B cell (primary cell): ENCODE data around the gene TRPC3. TPM values are rescaled to one million over a fixed set of nuclear protein-coding genes. Genes with fewer than 3 reads are reported as not detected.

Experiments used
- ATAC-seq: fragments of 200-7000 bp; cut with Tn5 transposase; one replicate; pipeline ENCODE4 v1.10.0; 2021; ENCODE audit warnings: low read depth, mild to moderate bottlenecking, moderate number of reproducible peaks, moderate library complexity
- CTCF ChIA-PET: fragments of 350-600 bp; sonication (Branson Sonifier 250); formaldehyde crosslinking; loops from one replicate; lab custom pipeline; 2021; ENCODE audit warnings: antibody characterized with exemption, inconsistent platforms; lab: Charles Lee
- POLR2A ChIA-PET: fragments of 350-600 bp; sonication (Branson Sonifier 250); formaldehyde crosslinking; loops from one replicate; lab custom pipeline; 2021; ENCODE audit warnings: antibody characterized with exemption; lab: Charles Lee
- DNase-seq: peaks from one replicate; pipeline ENCODE4 v3.0.0; 2013
- H2AFZ ChIP-seq: 2 replicates; pipeline ENCODE4 v1.6.1; 2012; ENCODE audit warnings: mild to moderate bottlenecking, low read depth, low read length; ENCODE audit not compliant: insufficient read depth, poor library complexity, severe bottlenecking
- H3K27ac ChIP-seq, 2 donors: 1 replicate in 1 of 2; 2 replicates in 1 of 2; pipeline ENCODE4 v1.5.1; 2012 to 2013; ENCODE audit warnings: low read length in 2 of 2, mild to moderate bottlenecking in 2 of 2, moderate library complexity in 1 of 2
- H3K27me3 ChIP-seq, 4 experiments: fragments of 200-600 bp in 1 of 4; sonication (generic) in 1 of 4; replicated peaks in 1 of 4; 1 replicate in 2 of 4; 2 replicates in 2 of 4; pipeline versions ENCODE4 v1.6.1 to v1.7.0; 2013 to 2016; ENCODE audit warnings: low read length in 3 of 4, mild to moderate bottlenecking in 2 of 4, mixed read lengths in 1 of 4, moderate library complexity in 1 of 4; ENCODE audit not compliant: insufficient read depth in 4 of 4, control insufficient read depth in 3 of 4; ENCODE audit errors: control extremely low read depth in 1 of 4
- H3K36me3 ChIP-seq, 2 experiments: replicated peaks in 1 of 2; 1 replicate in 1 of 2; 2 replicates in 1 of 2; pipeline versions ENCODE4 v1.6.1 to v1.7.1; 2013; ENCODE audit warnings: low read length in 1 of 2; ENCODE audit not compliant: insufficient read depth in 2 of 2, control insufficient read depth in 1 of 2; ENCODE audit errors: control extremely low read depth in 1 of 2, extremely low read depth in 1 of 2
- H3K4me1 ChIP-seq, 2 donors: fragments of 200-600 bp in 1 of 2; sonication (generic) in 1 of 2; 1 replicate in 1 of 2; 2 replicates in 1 of 2; pipeline versions ENCODE4 v1.5.1 to v1.6.1; 2013 to 2017; ENCODE audit warnings: low read length in 2 of 2; ENCODE audit not compliant: control insufficient read depth in 2 of 2, insufficient read depth in 2 of 2
- H3K4me2 ChIP-seq: replicated peaks from 2 replicates; pipeline ENCODE3; 2012; ENCODE audit warnings: mild to moderate bottlenecking, low read depth, low read length; ENCODE audit not compliant: poor library complexity, severe bottlenecking
- H3K4me3 ChIP-seq, 5 experiments: fragments of 200-600 bp in 1 of 5; sonication (generic) in 1 of 5; 1 replicate in 3 of 5; 2 replicates in 2 of 5; pipeline versions ENCODE4 v1.5.1 to v1.7.0; 2011 to 2016; ENCODE audit warnings: low read length in 4 of 5, mild to moderate bottlenecking in 4 of 5, low read depth in 2 of 5, control low read depth in 1 of 5, moderate library complexity in 1 of 5; ENCODE audit not compliant: insufficient read depth in 1 of 5; ENCODE audit errors: control extremely low read depth in 1 of 5, extremely low read depth in 1 of 5
- H3K79me2 ChIP-seq: fragments of 200-600 bp; sonication (generic); one replicate; pipeline ENCODE4 v1.6.0; 2016; ENCODE audit warnings: low read length; ENCODE audit not compliant: control insufficient read depth, insufficient read depth
- H3K9ac ChIP-seq: fragments of 200-600 bp; sonication (generic); 2 replicates; pipeline ENCODE4 v1.6.1; 2017; ENCODE audit warnings: mild to moderate bottlenecking, low read length, moderate library complexity
- H3K9me3 ChIP-seq, 3 donors: one replicate each; pipeline versions ENCODE4 v1.6.1 to v1.7.1; 2013; ENCODE audit warnings: low read length in 2 of 3; ENCODE audit not compliant: control insufficient read depth in 2 of 3, insufficient read depth in 1 of 3; ENCODE audit errors: control extremely low read depth in 1 of 3
- H4K20me1 ChIP-seq: 2 replicates; pipeline ENCODE4 v1.6.0; 2012; ENCODE audit warnings: mild to moderate bottlenecking, low read length; ENCODE audit not compliant: insufficient read depth, control insufficient read depth, poor library complexity, severe bottlenecking
- H3K27ac Mint-ChIP-seq: one replicate; pipeline ENCODE4 v1.8.0; 2021; ENCODE audit warnings: mixed read lengths
- H3K27me3 Mint-ChIP-seq: one replicate; pipeline ENCODE4 v1.8.0; 2021; ENCODE audit warnings: mixed read lengths
- H3K4me1 Mint-ChIP-seq: one replicate; pipeline ENCODE4 v1.8.0; 2021; ENCODE audit warnings: mixed read lengths
- H3K4me3 Mint-ChIP-seq: one replicate; pipeline ENCODE4 v1.8.0; 2021; ENCODE audit warnings: mixed read lengths
- H3K9me3 Mint-ChIP-seq: one replicate; pipeline ENCODE4 v1.8.0; 2022; ENCODE audit warnings: mixed read lengths; ENCODE audit not compliant: insufficient read depth
- EZH2 ChIP-seq: IDR thresholded peaks from 2 replicates; pipeline ENCODE4 v1.6.1; 2012; ENCODE audit warnings: borderline replicate concordance, low read depth, mild to moderate bottlenecking, moderate library complexity, low read length; ENCODE audit not compliant: insufficient read depth, poor library complexity, severe bottlenecking
- WGBS: methylation state at CpG from one replicate; pipeline ENCODE4 v1.1.5; 2013; ENCODE audit warnings: missing lambda C conversion rate; ENCODE audit not compliant: insufficient coverage; 5-methylcytosine and 5-hydroxymethylcytosine counted together
- intact Hi-C: fragments of 100-400 bp; cut with micrococcal nuclease; formaldehyde crosslinking; loops from one replicate; pipeline ENCODE4 v1.10.0; 2022
- polyA plus RNA-seq: library from polyadenylated mRNA; depleted of rRNA; stranded (reverse); fragments of >200 nt; gene quantifications from 2 replicates; pipeline ENCODE4 v1.2.3, GENCODE V29; 2012
- total RNA-seq, 2 donors: library from RNA; stranded (reverse); fragments of 120-200 nt in 1 of 2; gene quantifications; 1 replicate in 1 of 2; 2 replicates in 1 of 2; pipeline versions ENCODE4 v1.2.3 to v1.2.4, GENCODE V29; 2013 to 2022
- TF ChIP-seq, protein P1 (sequence below): fragments of 200-600 bp; IDR thresholded peaks from one replicate; pipeline ENCODE4 v1.8.0; 2022; ENCODE audit warnings: antibody characterized with exemption, mild to moderate bottlenecking

The TRPC3 gene
- total and polyA plus RNA-seq, 2 donors (not counting 1 experiment from before 2014, with no cell fraction given) = not detected

DNA sequence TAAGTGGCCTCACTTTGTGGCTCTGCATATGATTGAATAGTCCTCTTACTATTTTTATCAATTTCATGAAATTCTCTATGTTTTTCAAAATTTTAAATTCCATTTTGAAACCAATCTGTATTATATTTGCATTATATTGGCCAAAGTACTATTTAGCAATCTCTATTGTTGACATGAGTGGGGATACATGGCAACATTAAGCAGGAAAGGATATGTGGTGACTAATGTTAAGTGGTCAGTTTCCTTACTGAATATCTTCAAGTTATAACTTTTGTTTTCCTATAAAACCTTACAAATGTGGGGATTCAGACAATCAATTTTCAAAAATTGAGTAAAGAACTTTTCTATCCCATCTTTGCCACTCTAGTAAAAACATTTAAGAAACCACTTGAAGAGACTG lies 91.7 kb downstream of the TRPC3 start:
- H3K27ac Mint-ChIP-seq = no peak overlapping the region
- H3K27me3 Mint-ChIP-seq = no peaks in the 10 kb centered on the region
- DNase-seq (no peak), ATAC-seq (no peak)
- H3K79me2 ChIP-seq = no peaks in the 10 kb centered on the region
- no peak overlapping the region for H3K9ac ChIP-seq
- no peak overlapping the region for H3K4me2 ChIP-seq
- H3K27me3 ChIP-seq = no peaks in the 10 kb centered on the region
- POLR2A ChIA-PET = no interaction called here
- H2AFZ ChIP-seq = no peak overlapping the region
- H3K36me3 ChIP-seq = peaks cover 0 to 13% of the 10 kb centered on the region in 2 experiments
- no peak overlapping the region for H3K4me3 ChIP-seq
- no peaks in the 10 kb centered on the region for H3K9me3 Mint-ChIP-seq
- H3K9me3 ChIP-seq = no peaks in the 10 kb centered on the region
- intact Hi-C loops = no loop called here
- H3K4me3 Mint-ChIP-seq = no peak overlapping the region
- CTCF ChIA-PET = no interaction called here
- no peaks in the 10 kb centered on the region for H3K4me1 Mint-ChIP-seq
- no peak overlapping the region for H3K27ac ChIP-seq
- TF ChIP-seq, protein P1, sequence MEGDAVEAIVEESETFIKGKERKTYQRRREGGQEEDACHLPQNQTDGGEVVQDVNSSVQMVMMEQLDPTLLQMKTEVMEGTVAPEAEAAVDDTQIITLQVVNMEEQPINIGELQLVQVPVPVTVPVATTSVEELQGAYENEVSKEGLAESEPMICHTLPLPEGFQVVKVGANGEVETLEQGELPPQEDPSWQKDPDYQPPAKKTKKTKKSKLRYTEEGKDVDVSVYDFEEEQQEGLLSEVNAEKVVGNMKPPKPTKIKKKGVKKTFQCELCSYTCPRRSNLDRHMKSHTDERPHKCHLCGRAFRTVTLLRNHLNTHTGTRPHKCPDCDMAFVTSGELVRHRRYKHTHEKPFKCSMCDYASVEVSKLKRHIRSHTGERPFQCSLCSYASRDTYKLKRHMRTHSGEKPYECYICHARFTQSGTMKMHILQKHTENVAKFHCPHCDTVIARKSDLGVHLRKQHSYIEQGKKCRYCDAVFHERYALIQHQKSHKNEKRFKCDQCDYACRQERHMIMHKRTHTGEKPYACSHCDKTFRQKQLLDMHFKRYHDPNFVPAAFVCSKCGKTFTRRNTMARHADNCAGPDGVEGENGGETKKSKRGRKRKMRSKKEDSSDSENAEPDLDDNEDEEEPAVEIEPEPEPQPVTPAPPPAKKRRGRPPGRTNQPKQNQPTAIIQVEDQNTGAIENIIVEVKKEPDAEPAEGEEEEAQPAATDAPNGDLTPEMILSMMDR = no peak
- TF ChIP-seq EZH2 = no peak
- H3K4me1 ChIP-seq = no peaks in the 10 kb centered on the region
- H4K20me1 ChIP-seq = no peaks in the 10 kb centered on the region

DNA sequence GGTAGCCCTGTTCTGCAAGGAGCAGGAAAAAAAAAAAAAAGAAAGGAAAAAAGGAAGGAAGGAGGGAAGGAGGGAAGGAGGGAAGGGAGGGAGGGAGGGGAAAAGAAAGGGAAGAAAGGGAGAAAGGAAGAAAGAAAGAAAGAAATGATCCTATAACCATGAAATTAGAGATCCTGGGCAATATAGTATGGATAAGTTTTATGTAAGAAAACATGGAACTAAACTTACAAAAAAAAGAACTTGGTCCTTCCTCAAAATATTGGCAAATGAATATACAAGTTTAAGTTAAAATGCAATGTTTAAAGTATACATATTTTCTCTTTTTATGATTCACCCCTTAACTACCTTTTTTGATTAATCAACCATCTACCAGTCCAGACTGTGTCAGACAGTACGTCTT lies 100.5 kb downstream of the TRPC3 start:
- POLR2A ChIA-PET = no interaction called here

More for the DNA sequence above, 100.5 kb downstream of the TRPC3 start:
- CTCF ChIA-PET = no interaction called here
- no peaks in the 10 kb centered on the region for H3K4me1 ChIP-seq
- no peak overlapping the region for H3K27ac ChIP-seq
- H3K79me2 ChIP-seq = no peaks in the 10 kb centered on the region
- no peak overlapping the region for H3K9ac ChIP-seq
- no peak overlapping the region for H3K4me2 ChIP-seq
- H3K36me3 ChIP-seq = peaks cover 2 to 10% of the 10 kb centered on the region in 2 experiments
- TF ChIP-seq, protein P1 = no peak
- TF ChIP-seq EZH2 = no peak
- Mint-ChIP-seq H3K9me3 (no peaks in the 10 kb centered on the region), H3K27ac (no peak overlapping the region), H3K4me3 (no peak overlapping the region), H3K4me1 (no peaks in the 10 kb centered on the region), H3K27me3 (no peaks in the 10 kb centered on the region)
- WGBS = no CpG with 5 or more reads among the region's 1 CpG
- no peak overlapping the region for H3K4me3 ChIP-seq
- no peak for ATAC-seq
- no peak for DNase-seq
- H3K9me3 ChIP-seq = no peaks in the 10 kb centered on the region
- H4K20me1 ChIP-seq = no peaks in the 10 kb centered on the region
- H3K27me3 ChIP-seq = no peaks in the 10 kb centered on the region
- H2AFZ ChIP-seq = no peak overlapping the region
- intact Hi-C loops = no loop called here
